Parathyroid adenoma (tissue), 2 donors: ENCODE measurements around the gene PLCH1.

Experiments used
- H2AFZ ChIP-seq: fragments of 300-600 bp; sonication (generic); one replicate; pipeline ENCODE4 v1.7.0; 2017; ENCODE audit warnings: antibody characterized with exemption, mild to moderate bottlenecking
- H3K27ac ChIP-seq: fragments of 300-600 bp; sonication (generic); one replicate; pipeline ENCODE4 v1.7.0; 2017
- H3K27me3 ChIP-seq: fragments of 300-600 bp; sonication (generic); one replicate; pipeline ENCODE4 v1.7.0; 2017; ENCODE audit warnings: low read length; ENCODE audit not compliant: control insufficient read depth, insufficient read depth
- H3K36me3 ChIP-seq: fragments of 300-600 bp; sonication (generic); one replicate; pipeline ENCODE4 v1.7.0; 2017; ENCODE audit warnings: low read length; ENCODE audit not compliant: control insufficient read depth, insufficient read depth
- H3K4me1 ChIP-seq: fragments of 300-600 bp; sonication (generic); one replicate; pipeline ENCODE4 v1.7.0; 2017; ENCODE audit warnings: control low read depth
- H3K4me2 ChIP-seq: fragments of 300-600 bp; sonication (generic); one replicate; pipeline ENCODE4 v1.7.0; 2017; ENCODE audit warnings: low read length
- H3K4me3 ChIP-seq: fragments of 300-600 bp; sonication (generic); one replicate; pipeline ENCODE4 v1.7.0; 2017; ENCODE audit warnings: low read depth, low read length
- H3K79me2 ChIP-seq: fragments of 300-600 bp; sonication (generic); one replicate; pipeline ENCODE4 v1.7.0; 2017; ENCODE audit warnings: control low read depth
- H3K9ac ChIP-seq: fragments of 300-600 bp; sonication (generic); one replicate; pipeline ENCODE4 v1.7.0; 2017; ENCODE audit warnings: mild to moderate bottlenecking
- H3K9me3 ChIP-seq: fragments of 300-600 bp; sonication (generic); one replicate; pipeline ENCODE4 v1.7.0; 2017; ENCODE audit warnings: low read length; ENCODE audit not compliant: control insufficient read depth
- CTCF ChIP-seq: fragments of 300-600 bp; sonication (generic); IDR thresholded peaks from one replicate; pipeline ENCODE4 v1.7.0; 2017; ENCODE audit warnings: antibody characterized with exemption, mild to moderate bottlenecking
- donor health status: primary hyperparathyroidism.

Gene PLCH1

GRCh38 chr3:155441026-155441425, 303.8 kb downstream of the PLCH1 start:
- no peak for TF ChIP-seq CTCF
- Histone ChIP-seq H3K9me3 (no peaks in the 10 kb centered on the region), H3K27ac (no peak overlapping the region), H3K79me2 (no peaks in the 10 kb centered on the region), H2AFZ (no peak overlapping the region), H3K4me3 (no peak overlapping the region), H3K36me3 (no peaks in the 10 kb centered on the region), H3K9ac (no peak overlapping the region), H3K4me1 (no peaks in the 10 kb centered on the region), H3K27me3 (no peaks in the 10 kb centered on the region), H3K4me2 (no peak overlapping the region)

GRCh38 chr3:155435821-155436220, 309.1 kb downstream of the PLCH1 start:
- no peak overlapping the region for H3K4me2 ChIP-seq
- no peak overlapping the region for H3K9ac ChIP-seq
- H3K79me2 ChIP-seq, result no peaks in the 10 kb centered on the region
- H3K27me3 ChIP-seq, result no peaks in the 10 kb centered on the region
- H3K4me3 ChIP-seq, result no peak overlapping the region
- no peaks in the 10 kb centered on the region for H3K36me3 ChIP-seq
- no peaks in the 10 kb centered on the region for H3K4me1 ChIP-seq
- H3K9me3 ChIP-seq, result no peaks in the 10 kb centered on the region
- H2AFZ ChIP-seq, result no peak overlapping the region
- no peak for TF ChIP-seq CTCF
- no peak overlapping the region for H3K27ac ChIP-seq

- Histone ChIP-seq H3K79me2 (no peaks in the 10 kb centered on the region), H3K27ac (no peak overlapping the region), H3K9ac (no peak overlapping the region), H3K27me3 (no peaks in the 10 kb centered on the region), H3K4me1 (peaks cover 3% of the 10 kb centered on the region), H3K4me3 (no peak overlapping the region), H2AFZ (no peak overlapping the region), H3K9me3 (no peaks in the 10 kb centered on the region), H3K36me3 (no peaks in the 10 kb centered on the region), H3K4me2 (no peak overlapping the region)
- TF ChIP-seq CTCF, result no peak
These were observed 312.9 kb downstream of the PLCH1 start for GRCh38 chr3:155431856-155432570.

GRCh38 chr3:155428563-155428962, 316.3 kb downstream of the PLCH1 start:
- TF ChIP-seq CTCF, result no peak
- no peaks in the 10 kb centered on the region for H3K9me3 ChIP-seq
- H3K79me2 ChIP-seq, result no peaks in the 10 kb centered on the region
- H3K27me3 ChIP-seq, result no peaks in the 10 kb centered on the region
- H3K27ac ChIP-seq, result no peak overlapping the region
- H2AFZ ChIP-seq, result no peak overlapping the region
- H3K36me3 ChIP-seq, result no peaks in the 10 kb centered on the region
- no peak overlapping the region for H3K4me3 ChIP-seq
- no peak overlapping the region for H3K4me2 ChIP-seq
- peaks cover 5% of the 10 kb centered on the region for H3K4me1 ChIP-seq
- H3K9ac ChIP-seq, result no peak overlapping the region

- H3K4me2 ChIP-seq, result no peak overlapping the region
- H3K9ac ChIP-seq, result no peak overlapping the region
- no peak overlapping the region for H2AFZ ChIP-seq
- H3K79me2 ChIP-seq, result no peaks in the 10 kb centered on the region
- H3K36me3 ChIP-seq, result no peaks in the 10 kb centered on the region
- no peaks in the 10 kb centered on the region for H3K9me3 ChIP-seq
- H3K4me1 ChIP-seq, result peaks cover 5% of the 10 kb centered on the region
- H3K27ac ChIP-seq, result no peak overlapping the region
- H3K27me3 ChIP-seq, result no peaks in the 10 kb centered on the region
- no peak for TF ChIP-seq CTCF
- no peak overlapping the region for H3K4me3 ChIP-seq
These were observed 318.2 kb downstream of the PLCH1 start for GRCh38 chr3:155426524-155427230.
